ENCODE data around the gene VSIR. TPM values are rescaled to one million over a fixed set of nuclear protein-coding genes. Genes with fewer than 3 reads are reported as not detected.

Gene VSIR
- total and polyA plus RNA-seq, 10 of the 15 experiments (the other 5 are each of a cell fraction or from before 2014, with no cell fraction given): 0.19 to 12.5 (median 6.7) TPM

DNA sequence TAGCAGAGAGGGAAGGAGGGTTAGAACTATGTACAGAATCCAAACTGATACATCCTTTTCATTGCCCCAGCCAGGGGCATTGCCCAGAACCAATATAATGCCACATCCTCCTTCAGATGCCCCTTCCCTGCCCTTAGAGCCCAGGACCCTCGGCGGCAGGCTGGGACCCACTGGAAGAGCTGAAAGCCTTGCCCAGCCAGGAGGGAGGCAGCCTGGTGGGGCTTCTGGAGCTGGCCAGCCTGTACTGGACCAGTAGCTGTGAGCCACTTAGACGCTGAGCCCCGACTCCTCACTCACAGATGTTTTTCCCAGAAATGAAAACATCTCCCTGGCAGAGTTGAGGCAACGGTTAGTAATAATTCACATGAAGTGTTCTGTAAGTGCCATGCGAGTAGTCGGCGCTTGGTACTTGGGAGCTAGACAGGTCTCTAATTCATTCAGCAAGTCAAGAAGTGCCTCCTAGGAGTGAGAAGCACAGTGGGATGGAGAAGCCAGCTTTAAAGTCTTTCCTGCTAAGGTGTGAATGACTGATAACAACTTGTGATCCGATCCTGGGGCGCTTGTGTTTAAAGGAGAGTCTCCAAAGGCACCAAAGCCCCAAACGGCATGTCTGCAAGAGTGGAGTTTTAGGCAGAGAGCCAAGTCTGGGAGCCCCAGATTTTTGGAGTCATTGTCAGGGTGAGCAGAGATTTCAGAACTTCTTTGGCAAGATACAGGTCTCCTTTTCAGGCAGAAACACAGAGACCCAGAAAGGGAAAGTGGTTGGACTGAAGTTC is 9.8 kb downstream of the VSIR start:
- H3K36me3 ChIP-seq (ENCODE audit: control insufficient read depth in 2 of 2, insufficient read depth in 2 of 2, low read length in 1 of 2): no peaks in the 10 kb centered on the region; a peak in 1 of 4 replicates
- ChIA-PET CTCF (interaction anchor here (0.6 to 3.1 kb wide), 3 partner anchors 10 to 133 kb away, joined by 3 to 10 read pairs (median 5); partner anchors contain the start of gene VSIR), SMC1A (ENCODE audit: uncharacterized antibody, unreplicated experiment) (interaction anchor here (1.0 to 2.4 kb wide), 4 partner anchors 10 to 133 kb away, joined by 3 to 7 read pairs (median 4); partner anchors contain the start of gene VSIR), POLR2A (no interaction called here), RAD21 (ENCODE audit: unreplicated experiment) (interaction anchor here (0.6 to 1.8 kb wide), 3 partner anchors 15 to 445 kb away, joined by 3 to 6 read pairs (median 6); partner anchors contain the start of gene SLC29A3)
- no peak for ATAC-seq
- no peak for DNase-seq (ENCODE audit: low read depth, low spot score)
- no peak for TF ChIP-seq PML (IDR thresholded peaks at IDR 0.05; ENCODE audit: low read length)
- TF ChIP-seq, protein P1, sequence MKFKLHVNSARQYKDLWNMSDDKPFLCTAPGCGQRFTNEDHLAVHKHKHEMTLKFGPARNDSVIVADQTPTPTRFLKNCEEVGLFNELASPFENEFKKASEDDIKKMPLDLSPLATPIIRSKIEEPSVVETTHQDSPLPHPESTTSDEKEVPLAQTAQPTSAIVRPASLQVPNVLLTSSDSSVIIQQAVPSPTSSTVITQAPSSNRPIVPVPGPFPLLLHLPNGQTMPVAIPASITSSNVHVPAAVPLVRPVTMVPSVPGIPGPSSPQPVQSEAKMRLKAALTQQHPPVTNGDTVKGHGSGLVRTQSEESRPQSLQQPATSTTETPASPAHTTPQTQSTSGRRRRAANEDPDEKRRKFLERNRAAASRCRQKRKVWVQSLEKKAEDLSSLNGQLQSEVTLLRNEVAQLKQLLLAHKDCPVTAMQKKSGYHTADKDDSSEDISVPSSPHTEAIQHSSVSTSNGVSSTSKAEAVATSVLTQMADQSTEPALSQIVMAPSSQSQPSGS (IDR thresholded peaks at IDR 0.05; ENCODE audit: low read length): no peak
- TF ChIP-seq, protein P2, sequence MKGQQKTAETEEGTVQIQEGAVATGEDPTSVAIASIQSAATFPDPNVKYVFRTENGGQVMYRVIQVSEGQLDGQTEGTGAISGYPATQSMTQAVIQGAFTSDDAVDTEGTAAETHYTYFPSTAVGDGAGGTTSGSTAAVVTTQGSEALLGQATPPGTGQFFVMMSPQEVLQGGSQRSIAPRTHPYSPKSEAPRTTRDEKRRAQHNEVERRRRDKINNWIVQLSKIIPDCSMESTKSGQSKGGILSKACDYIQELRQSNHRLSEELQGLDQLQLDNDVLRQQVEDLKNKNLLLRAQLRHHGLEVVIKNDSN (IDR thresholded peaks at IDR 0.05; ENCODE audit: borderline replicate concordance, extremely low read length, insufficient read depth, low read depth, low read length): no peak
- no peak for TF ChIP-seq ZNF207 (IDR thresholded peaks at IDR 0.05; ENCODE audit: borderline replicate concordance)
- TF ChIP-seq, protein P3, sequence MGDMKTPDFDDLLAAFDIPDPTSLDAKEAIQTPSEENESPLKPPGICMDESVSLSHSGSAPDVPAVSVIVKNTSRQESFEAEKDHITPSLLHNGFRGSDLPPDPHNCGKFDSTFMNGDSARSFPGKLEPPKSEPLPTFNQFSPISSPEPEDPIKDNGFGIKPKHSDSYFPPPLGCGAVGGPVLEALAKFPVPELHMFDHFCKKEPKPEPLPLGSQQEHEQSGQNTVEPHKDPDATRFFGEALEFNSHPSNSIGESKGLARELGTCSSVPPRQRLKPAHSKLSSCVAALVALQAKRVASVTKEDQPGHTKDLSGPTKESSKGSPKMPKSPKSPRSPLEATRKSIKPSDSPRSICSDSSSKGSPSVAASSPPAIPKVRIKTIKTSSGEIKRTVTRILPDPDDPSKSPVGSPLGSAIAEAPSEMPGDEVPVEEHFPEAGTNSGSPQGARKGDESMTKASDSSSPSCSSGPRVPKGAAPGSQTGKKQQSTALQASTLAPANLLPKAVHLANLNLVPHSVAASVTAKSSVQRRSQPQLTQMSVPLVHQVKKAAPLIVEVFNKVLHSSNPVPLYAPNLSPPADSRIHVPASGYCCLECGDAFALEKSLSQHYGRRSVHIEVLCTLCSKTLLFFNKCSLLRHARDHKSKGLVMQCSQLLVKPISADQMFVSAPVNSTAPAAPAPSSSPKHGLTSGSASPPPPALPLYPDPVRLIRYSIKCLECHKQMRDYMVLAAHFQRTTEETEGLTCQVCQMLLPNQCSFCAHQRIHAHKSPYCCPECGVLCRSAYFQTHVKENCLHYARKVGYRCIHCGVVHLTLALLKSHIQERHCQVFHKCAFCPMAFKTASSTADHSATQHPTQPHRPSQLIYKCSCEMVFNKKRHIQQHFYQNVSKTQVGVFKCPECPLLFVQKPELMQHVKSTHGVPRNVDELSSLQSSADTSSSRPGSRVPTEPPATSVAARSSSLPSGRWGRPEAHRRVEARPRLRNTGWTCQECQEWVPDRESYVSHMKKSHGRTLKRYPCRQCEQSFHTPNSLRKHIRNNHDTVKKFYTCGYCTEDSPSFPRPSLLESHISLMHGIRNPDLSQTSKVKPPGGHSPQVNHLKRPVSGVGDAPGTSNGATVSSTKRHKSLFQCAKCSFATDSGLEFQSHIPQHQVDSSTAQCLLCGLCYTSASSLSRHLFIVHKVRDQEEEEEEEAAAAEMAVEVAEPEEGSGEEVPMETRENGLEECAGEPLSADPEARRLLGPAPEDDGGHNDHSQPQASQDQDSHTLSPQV (IDR thresholded peaks at IDR 0.05): no peak
- TF ChIP-seq, protein P4, sequence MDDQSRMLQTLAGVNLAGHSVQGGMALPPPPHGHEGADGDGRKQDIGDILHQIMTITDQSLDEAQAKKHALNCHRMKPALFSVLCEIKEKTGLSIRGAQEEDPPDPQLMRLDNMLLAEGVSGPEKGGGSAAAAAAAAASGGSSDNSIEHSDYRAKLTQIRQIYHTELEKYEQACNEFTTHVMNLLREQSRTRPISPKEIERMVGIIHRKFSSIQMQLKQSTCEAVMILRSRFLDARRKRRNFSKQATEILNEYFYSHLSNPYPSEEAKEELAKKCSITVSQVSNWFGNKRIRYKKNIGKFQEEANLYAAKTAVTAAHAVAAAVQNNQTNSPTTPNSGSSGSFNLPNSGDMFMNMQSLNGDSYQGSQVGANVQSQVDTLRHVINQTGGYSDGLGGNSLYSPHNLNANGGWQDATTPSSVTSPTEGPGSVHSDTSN (IDR thresholded peaks at IDR 0.05; ENCODE audit: insufficient replicate concordance, low read depth, low read length): no peak
- no peak for TF ChIP-seq KDM1A (IDR thresholded peaks at IDR 0.05; ENCODE audit: borderline replicate concordance)
- TF ChIP-seq SRF (IDR thresholded peaks at IDR 0.05; ENCODE audit: low read depth in 2 of 2, low read length in 2 of 2): no peak
- TF ChIP-seq, protein P5, sequence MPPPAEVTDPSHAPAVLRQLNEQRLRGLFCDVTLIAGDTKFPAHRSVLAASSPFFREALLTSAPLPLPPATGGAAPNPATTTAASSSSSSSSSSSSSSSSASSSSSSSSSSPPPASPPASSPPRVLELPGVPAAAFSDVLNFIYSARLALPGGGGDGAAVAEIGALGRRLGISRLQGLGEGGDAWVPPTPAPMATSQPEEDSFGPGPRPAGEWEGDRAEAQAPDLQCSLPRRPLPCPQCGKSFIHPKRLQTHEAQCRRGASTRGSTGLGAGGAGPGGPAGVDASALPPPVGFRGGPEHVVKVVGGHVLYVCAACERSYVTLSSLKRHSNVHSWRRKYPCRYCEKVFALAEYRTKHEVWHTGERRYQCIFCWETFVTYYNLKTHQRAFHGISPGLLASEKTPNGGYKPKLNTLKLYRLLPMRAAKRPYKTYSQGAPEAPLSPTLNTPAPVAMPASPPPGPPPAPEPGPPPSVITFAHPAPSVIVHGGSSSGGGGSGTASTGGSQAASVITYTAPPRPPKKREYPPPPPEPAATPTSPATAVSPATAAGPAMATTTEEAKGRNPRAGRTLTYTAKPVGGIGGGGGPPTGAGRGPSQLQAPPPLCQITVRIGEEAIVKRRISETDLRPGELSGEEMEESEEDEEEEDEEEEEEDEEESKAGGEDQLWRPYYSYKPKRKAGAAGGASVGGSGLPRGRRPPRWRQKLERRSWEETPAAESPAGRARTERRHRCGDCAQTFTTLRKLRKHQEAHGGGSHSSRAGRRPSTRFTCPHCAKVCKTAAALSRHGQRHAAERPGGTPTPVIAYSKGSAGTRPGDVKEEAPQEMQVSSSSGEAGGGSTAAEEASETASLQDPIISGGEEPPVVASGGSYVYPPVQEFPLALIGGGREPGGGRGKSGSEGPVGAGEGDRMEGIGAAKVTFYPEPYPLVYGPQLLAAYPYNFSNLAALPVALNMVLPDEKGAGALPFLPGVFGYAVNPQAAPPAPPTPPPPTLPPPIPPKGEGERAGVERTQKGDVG (CRISPR knock-in tag; IDR thresholded peaks at IDR 0.05): no peak
- TF ChIP-seq TBL1XR1 (IDR thresholded peaks at IDR 0.05; ENCODE audit: low read depth, low read length): no peak
- TF ChIP-seq STAT1 (conservative IDR thresholded peaks at IDR 0.05): no peak
- no peak for FAIRE-seq
- peaks cover 5% of the 10 kb centered on the region for H3K79me2 ChIP-seq (ENCODE audit: control insufficient read depth, insufficient read depth, low read length)
- WGBS (ENCODE audit: insufficient coverage, insufficient replicate concordance, low lambda C conversion rate, missing lambda C conversion rate): 88% methylated on average over 11 of the region's 11 CpGs
- no peak overlapping the region for H3K27ac ChIP-seq (ENCODE audit: control insufficient read depth, insufficient read depth)
- no peak overlapping the region for H3K9ac ChIP-seq (ENCODE audit: control insufficient read depth, insufficient read depth, low read length)
- in situ Hi-C loops (cut with MboI): no loop called here
- intact Hi-C loops (cut with micrococcal nuclease; ENCODE audit: unreplicated experiment): no loop called here
- no peak overlapping the region for H2AFZ ChIP-seq (ENCODE audit: control insufficient read depth, low read depth, low read length)
- no peak overlapping the region for H3K4me3 ChIP-seq
- H3K27me3 ChIP-seq (replicated peaks in 1 of 2; ENCODE audit: control insufficient read depth in 2 of 2, insufficient read depth in 2 of 2, low read length in 1 of 2): no peaks in the 10 kb centered on the region
- no TSS peak for BruUV-seq (replicated peaks)
- no peak overlapping the region for H3K4me2 ChIP-seq (ENCODE audit: control insufficient read depth, insufficient read depth)
- H3K4me1 ChIP-seq (ENCODE audit: control insufficient read depth, insufficient read depth, low read length): peaks cover 17% of the 10 kb centered on the region
- no peaks in the 10 kb centered on the region for H4K20me1 ChIP-seq (ENCODE audit: control insufficient read depth, insufficient read depth)
- H3K9me3 ChIP-seq (replicated peaks; ENCODE audit: control insufficient read depth, insufficient read depth, low read length): no peaks in the 10 kb centered on the region
